HG03039 (cell line): ENCODE data around the gene ALDH18A1.
A peak's percentile ranks its signal among the peaks of the same experiment; 100 is the strongest.

Experiments
- ATAC-seq: cut with Tn5 transposase; IDR thresholded peaks from one replicate; pipeline ENCODE4 v1.9.1; 2021; ENCODE audit warnings: mild to moderate bottlenecking, moderate library complexity; ENCODE audit not compliant: unreplicated experiment

The ALDH18A1 gene

DNA sequence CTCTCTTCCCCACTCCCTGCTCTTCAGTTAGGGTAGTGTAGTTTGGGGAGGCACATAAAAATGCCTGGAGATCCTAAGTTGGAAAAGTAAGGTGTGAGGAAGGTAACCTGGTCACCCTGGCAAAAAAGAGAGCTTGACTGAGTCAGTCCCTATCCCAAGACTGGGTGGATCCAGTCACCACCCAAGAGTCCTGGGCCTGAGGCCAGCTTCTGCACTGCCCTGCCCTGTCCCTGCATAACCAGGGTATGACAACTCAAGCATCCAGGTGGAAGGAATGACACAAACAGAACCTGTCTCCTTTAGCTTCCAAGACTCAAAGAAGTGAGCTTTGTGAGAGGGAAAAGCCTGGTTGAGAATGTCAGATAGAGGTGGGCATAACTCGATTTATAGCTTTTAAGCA lies 68.5 kb downstream of the ALDH18A1 start:
- no peak for ATAC-seq

DNA sequence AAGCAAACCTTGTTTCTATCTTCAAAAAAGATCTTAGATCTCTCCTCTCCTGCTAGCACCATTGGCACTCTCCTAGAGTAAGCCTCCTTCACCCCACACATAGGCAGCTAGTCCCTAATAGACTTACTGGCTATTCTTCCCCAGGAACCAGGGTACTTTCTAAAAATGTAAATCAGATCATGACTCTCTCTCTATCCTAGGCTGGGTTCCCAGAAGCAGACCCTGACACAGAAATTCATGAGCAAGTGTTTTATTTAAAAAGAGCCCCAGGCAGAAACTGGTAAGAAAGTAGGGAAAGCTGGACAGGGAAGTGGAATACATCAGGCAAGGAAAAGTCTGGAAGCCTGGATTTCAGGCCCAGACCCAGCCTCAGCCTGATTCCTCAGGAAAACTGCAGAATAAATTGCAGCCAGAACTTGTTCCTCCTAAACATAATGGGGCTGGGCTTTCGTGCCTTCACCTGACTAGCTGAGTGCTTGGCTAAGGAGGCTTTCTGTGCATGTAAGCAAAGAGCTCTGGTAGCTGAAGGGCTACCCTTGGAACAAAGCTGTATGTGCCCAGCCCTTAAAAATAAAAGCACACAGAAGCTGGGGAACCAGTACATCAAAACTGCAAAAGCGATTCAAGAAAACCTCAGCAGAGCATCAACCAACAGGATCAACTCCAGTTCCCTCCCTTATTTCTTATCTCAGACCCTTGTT lies 76.5 kb downstream of the ALDH18A1 start:
- no peak for ATAC-seq

DNA sequence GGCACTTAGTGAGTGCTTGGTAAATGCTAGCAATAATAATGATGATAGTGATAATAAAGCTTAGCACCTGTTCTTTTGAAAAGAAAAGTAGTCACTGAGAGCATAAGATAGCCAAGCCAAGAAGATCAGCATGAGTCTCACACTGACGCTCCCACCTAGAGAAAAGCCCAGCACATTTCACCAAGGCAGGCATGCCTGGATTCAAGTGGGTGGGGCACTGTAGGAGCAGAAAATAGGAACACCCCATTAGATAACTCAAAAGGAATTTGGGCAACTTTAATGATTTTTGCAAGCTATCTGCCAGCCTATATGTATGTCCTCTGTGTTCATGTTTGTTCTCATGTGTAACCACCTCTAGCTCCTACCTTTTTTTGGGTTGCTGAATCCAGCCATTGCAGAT lies 77.2 kb downstream of the ALDH18A1 start:
- no peak for ATAC-seq

DNA sequence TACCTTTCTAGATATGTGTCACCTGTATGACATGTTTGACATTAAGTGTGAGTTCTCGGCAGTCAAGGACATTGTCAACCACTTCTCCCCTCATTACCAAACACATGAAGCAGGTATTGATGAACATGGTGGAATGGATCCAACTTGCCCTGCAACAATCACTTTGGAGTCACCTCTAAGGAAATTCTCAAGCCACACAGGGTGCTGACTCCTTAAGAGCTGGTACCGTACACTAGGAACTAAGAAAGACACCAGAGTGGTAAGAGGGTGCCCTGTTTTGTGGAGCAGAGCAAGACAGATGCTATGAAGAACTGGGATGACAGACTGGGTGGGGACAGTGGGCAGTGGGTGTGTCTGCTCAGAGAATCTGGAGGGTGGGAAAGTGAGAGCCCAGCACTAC lies 77.9 kb downstream of the ALDH18A1 start:
- no peak for ATAC-seq

DNA sequence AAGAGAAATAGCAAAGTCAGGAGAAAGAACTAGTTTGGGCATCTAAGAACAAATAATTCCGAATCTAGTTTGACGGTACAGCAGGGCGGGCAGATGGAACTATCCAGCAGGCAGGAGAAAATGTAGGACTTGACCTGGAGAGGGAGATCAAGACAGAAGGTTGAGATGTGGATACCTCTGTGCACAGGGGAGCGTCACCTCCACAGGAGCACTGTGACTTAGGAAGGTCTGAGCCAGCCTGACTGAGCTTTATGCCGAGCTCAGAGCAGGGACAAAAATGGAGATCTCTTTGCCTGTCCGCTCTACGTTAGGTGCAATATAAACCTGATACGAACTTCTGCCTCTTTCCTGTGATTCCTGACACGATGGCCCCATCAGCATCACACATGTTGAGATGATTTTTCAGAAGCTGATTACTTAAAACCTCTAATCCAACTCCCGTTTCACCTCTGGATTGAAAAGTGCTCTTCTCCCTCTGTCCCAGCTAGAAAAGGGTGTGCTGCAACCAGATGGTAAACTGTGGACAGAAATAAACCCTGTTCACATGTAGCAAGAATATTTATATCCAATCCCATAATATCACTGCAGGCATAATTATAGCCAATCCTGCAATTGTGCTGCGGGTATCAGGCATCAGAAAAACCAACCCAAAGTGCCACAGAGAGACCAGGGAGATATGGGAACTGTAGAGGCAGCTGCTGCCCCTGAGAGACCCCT lies 81.7 kb downstream of the ALDH18A1 start:
- no peak for ATAC-seq

DNA sequence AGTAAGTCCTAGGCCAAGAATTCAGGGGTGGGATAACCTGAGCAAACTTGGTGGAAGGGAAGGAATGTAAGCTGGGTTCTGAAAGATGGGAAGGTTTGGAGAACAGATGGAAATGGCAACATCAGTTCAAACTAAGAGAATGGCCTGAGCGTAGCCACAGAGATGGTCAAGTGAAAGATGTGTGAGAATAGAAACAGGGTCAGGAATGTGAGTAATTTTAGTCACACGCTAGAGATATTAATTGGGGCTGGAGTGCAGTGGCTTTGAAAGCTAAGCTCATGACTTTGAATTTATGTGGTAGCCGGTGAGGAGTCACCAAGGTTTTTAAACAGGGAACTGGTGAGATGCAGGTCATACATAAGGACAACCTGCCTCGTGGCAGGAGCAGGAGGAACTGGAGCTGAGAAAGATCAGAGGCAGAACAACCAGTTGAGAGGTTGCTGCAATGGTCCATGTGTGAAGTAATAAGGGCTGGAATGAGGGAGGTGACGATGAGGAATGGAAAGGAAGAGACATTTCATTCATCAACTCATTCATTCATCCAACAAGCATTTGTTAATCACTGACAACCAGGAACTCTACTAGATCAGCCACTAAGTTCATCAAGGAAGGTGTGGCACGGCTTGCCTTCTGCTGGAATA lies 82.4 kb downstream of the ALDH18A1 start:
- ATAC-seq: no peak

DNA sequence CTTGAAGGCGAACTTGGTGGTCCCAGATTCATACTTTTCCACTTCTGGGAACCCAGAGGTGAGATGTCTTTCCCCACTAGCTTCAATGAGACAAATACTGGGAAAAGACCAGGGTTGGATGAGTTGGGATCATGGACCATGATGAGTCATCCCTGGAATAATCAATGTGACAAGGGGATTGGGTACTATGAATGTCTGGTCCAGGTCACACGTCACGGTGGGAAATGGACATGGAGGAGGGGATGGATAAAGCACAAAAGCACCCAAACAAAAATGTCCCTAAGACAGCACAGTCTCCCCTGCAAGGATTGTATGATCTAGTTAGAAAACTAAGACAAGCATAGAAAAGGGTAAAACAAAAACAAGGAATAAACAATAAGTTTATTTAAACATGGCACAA lies 83.0 kb downstream of the ALDH18A1 start:
- ATAC-seq: no peak

DNA sequence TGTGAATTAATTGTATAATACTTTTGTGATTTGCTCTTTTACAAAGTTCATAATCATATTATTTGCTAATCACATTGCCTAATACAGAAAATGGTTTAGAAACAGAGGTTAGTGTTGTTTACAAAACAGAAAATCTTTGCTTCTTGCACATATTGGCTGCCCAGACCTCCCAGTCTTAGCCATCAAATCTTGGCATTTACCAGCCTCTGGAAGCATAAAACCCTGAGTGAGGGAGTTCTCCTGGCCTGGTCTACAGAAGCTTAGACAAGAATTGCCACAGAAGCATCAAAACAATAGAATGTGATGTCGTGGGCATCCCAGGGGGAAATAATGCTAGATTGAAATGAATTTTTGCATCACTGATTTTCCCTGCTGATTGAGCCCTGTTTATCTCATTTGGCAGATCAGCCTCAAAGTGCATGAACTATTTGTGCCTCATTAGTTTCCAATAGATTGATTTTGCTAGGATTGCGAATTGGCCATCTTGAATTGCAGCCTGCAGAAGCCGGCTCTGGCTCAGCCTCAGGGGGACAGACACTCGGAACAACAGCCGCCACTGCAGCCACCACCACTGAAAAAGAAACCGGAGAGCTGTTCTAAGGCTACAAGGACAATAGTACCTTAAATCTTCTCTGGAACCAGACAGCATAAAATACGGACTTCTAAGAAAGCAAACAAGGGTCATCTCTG lies 84.2 kb downstream of the ALDH18A1 start:
- no peak for ATAC-seq

DNA sequence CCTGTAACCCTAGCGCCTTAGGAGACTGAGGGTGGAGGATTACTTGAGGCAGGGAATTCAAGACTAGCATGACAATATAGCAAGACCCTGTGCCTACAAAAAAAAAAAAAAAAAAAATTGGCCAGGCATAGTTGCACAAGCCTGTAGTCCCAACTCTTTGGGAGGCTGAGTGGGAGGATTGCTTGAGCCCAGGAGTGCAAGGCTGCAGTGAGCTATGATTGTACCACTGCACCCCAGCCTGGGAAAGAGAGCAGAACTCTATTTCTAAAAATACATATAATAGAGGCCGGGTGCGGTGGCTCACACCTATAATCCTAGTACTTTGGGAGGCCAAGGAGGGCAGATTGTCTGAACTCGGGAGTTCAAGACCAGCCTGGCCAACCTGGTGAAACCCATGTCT lies 85.1 kb downstream of the ALDH18A1 start:
- no peak for ATAC-seq

DNA sequence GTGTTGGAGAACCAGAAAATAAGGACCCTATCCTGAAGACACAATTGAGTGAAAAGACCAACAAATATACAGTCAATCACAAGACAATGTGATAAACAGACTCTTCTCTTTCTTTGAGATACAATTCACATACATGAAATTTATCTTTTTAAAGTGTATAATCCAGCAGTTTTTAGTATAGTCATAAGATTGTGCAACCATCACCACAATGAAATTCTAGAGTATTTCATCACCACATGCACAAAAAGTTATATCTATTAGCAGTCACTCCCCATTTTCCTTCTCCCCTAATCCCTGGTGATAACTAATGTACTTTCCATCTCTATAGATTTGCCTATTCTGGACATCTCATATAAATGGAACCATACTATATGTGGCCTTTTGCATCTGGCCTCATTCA lies 87.1 kb downstream of the ALDH18A1 start:
- no peak for ATAC-seq

DNA sequence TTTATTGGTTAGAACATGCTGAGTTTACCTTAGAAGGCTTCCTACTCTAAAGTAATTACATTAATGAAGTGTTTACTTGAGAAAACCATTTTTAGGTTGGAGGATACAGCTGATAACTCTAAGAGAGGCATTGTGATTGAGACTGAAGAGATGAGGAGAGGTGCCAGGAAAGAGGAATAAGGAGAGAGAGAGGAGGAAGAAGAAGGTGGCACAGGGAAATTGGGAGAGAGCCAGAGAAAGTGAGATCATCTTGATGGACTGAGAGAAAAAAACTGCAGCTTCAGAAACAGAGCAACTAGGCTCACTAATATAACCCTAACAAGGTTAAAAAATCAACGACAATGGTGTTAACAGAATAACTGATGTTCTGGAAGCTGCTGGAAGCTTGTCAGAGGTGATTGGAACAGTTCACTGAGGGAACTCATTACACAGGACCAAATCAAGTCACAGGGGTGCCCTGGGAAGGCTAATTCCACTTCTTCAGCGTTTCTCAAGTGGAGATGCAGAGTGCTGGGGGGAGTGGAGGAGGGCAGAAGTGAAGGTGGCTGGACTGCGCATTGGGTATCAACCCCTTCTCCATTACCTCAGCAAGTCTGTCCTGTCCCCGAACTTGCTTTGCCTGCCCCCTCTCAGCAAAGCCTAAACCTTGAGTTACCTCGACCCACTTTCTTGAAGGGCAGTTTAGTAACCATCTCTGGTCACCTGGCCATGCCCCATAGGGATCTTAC lies 88.4 kb downstream of the ALDH18A1 start:
- no peak for ATAC-seq

DNA sequence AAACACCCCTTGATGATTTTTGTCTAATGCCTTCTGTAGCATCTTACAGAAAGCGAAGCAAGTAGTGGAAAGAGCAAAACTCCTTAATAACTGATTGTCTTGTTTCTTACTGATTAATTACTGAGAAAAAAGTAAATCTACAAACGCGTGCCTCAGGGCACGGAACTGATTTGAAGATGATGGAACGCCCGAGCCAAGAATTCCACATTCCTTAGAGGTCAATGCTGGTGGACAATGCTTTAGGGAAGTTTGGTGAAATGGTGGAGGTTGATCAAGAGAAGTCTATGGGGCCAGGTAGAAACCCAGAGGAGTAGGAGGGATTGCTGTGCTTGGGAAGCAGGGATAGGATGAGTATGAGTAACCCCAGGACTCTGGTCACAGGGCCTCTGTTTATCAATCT lies 90.4 kb downstream of the ALDH18A1 start:
- no peak for ATAC-seq

DNA sequence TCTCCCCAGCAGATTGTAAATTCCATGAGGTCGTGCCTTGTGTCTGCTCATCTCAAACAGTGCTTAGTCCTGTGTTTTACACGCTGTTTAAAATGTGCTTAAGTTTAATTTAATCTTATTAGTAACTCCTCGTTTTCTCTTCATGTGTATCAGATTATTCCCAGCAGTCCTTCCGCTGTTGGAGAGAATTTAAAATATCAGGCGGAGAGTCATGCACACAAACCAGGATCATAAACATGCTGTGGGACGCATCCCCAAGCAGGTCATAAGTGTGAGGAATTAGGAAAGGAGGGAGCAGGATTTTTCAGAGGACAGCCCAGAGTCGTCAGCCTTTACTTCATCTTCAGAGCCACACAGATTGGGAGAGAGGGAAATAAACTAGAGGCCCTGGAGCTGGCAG lies 91.2 kb downstream of the ALDH18A1 start:
- ATAC-seq: no peak

DNA sequence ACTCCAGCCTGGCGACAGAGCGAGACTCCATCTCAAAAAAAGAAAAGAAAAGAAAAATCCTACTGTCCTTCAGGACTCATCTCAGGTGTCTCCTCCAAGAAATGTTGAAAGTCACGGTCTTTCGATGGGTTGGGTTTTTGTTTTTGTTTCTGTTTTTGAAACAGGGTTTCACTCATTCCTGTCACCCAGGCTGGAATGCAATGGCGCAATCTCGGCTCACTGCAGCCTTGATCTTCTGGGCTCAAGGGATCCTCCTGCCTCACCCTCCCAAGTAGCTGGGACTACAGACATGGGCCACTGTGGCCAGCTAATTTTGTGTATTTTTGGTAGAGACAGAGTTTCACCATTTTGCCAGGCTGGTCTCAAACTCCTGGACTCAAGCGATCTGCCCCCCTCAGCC lies 92.2 kb downstream of the ALDH18A1 start:
- no peak for ATAC-seq

DNA sequence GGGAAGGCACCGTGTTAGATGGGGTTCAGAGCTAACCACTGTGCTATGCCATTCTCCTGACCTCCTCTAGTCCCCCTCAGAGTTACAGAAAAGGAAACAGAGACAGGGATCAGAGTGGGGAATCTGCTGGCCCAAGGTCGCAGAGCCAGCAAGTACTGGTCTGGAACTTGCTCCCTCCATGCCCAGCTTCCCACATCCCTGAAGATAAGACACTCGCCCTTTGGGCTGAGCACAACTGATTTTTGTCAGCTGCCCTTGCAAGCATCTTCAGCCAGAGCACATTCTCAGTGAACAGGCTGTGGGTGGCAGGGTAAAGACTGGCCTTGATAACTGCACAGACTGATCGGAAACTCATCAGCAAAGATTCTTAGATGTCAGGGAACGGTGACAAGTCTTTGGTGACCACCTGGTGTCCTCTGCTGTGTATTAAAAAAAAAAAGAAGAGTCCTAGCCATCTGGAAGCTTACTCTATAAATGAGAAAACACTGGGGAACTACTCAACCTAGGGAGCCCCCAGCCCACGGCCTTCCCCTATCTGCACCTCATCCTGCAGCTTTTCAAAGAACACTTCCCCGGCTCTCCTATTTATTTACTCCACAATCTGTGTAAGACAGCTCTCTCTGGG lies 94.1 kb downstream of the ALDH18A1 start:
- ATAC-seq: no peak

DNA sequence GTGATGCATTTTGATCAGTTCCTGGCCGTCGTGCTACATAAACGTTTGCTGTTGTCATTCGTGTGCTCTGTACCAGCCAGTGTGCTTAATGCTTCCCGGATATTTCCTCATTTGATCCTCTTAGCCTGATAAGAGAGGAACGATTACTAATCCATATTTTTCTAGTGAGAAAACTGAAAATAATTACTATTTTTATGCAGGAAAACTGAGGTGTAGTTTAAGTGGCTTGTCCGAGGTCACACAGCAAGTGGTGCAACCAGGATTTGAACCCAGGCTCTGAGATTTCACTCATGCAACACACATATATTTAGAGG lies 94.7 kb downstream of the ALDH18A1 start:
- ATAC-seq: no peak

DNA sequence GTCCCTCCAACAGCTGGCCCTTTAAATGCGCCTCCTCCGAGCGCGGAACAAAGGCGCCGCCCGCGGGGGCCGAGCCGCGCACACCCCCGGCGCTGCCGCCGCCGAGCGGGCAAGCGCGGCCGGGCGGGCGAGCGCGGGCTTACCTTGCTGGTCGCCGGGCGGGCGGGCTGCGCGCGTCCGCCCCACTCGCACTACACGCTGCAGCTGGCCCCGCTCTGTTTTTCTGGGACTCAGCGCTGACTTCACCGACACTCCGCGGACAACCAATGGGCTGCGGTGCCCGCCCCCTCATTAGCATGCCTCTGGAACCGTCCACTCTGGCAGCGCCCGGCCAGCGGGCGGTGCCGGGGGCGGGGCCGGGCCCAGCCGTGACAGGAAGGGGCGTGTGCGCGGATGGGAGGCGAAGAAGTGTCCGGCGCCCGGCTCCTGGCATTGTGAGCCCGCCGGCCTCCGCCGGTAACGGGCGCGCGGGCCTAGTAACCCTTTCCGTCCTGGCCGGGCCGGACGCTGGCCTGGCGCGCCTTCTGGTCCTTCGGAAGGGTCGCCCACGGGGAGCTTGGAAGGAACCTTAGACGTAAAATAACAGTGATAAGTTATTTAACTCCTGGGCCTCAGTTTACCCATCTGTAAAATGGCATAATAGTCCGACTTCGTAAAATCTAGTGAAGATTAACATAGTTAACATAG lies 95.2 kb downstream of the ALDH18A1 start, which contains the start of gene SORBS1:
Gene SORBS1, minus strand, starts transcription at position 195 of the 687 bp plus-strand sequence. CDS start 120,236 bp downstream, outside the sequence.
- ATAC-seq: peak; percentile 100

DNA sequence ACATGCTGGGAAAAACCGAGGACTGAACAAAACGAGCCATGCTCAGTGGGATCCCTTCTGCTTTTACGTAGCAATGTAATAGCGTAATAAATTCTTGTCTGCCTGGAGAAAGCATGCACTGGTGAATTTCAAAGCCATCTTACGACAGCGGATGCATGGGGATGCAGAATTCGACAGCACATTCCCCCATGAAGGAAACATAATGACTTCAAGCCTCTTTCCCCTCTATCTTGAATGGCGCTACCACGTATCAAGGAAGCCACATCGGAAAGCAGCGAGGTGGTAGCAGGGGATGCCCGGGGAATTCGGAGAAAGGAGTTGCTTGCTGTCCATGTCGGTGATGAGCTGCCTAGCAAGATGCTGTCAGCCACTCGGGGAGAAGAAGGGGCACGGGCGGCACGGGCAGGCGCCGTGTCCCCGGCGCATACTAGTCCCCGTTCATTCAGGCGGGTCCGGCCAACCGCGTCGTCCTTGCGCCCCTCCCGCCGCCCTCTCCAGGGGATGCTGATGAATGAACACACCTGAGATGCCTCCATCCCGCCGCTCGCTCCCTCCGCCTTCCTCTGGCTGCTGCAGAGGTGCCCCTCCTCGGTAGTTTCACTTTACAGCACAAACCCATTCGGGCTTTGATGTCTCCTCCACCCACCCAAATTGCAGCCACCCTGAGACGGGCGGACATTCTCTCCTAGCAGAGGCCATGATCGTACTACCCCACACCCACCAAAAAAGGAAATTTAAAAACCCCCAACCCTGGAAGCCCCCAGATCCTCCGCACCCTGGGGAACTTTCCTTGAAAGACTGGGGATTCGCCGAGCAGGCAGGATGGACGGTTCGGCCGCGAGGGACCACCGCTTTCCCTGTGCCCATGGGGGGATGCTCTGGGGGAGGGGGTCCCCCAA lies 96.0 kb downstream of the ALDH18A1 start:
- no peak for ATAC-seq

DNA sequence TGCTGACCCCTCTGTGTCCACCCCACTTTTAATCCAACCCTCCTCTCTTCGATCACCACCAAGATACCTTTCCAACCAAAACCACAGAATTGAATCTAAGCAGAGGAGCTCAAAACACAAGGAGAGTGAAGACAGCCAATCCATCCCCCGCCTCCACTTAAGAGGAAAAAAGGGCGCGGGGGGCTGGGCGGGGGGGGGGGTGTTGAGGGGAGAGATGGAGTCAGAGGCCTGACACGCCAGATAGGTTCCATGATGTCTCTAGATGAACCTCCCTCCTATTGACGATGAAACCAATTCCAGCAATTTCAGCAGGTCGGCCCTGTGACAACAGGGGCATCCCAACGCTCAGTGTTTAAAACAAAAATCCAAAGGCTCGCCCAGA lies 96.6 kb downstream of the ALDH18A1 start:
- ATAC-seq: no peak
